Neural cell (in vitro differentiated cells): ENCODE measurements around the gene USP10. TPM values are rescaled to one million over a fixed set of nuclear protein-coding genes. Genes with fewer than 3 reads are reported as not detected.

Experiments used
- H2AFZ ChIP-seq: fragments of 200-600, 300-800 bp; sonication (generic), shearing (Covaris generic); 2 replicates; pipeline ENCODE4 v1.6.0; 2014; ENCODE audit warnings: low read depth, mild to moderate bottlenecking, antibody characterized with exemption, low read length, moderate library complexity
- H3F3A ChIP-seq: fragments of 200-600 bp; shearing (Covaris generic); 2 replicates; pipeline ENCODE4 v1.6.1; 2016; ENCODE audit warnings: mild to moderate bottlenecking, moderate library complexity, mixed read lengths, antibody characterized with exemption, low read length; ENCODE audit not compliant: insufficient read depth, poor library complexity, severe bottlenecking
- H3K27ac ChIP-seq: fragments of 200-600, 300-800 bp; sonication (generic), shearing (Covaris generic); 2 replicates; pipeline ENCODE4 v1.5.1; 2014; ENCODE audit warnings: mild to moderate bottlenecking, low read length, moderate library complexity
- H3K27me3 ChIP-seq: fragments of 300-800, 200-600 bp; sonication (generic), shearing (Covaris generic); 2 replicates; pipeline ENCODE4 v1.6.0; 2014; ENCODE audit warnings: mild to moderate bottlenecking, low read depth, low read length, moderate library complexity; ENCODE audit not compliant: insufficient read depth
- H3K36me3 ChIP-seq: fragments of 300-800, 200-600 bp; sonication (generic), shearing (Covaris generic); 2 replicates; pipeline ENCODE4 v1.5.1; 2014; ENCODE audit warnings: mild to moderate bottlenecking, antibody characterized with exemption, low read length, moderate library complexity; ENCODE audit not compliant: insufficient read depth
- H3K4me2 ChIP-seq: fragments of 300-800, 200-600 bp; sonication (generic), shearing (Covaris generic); 2 replicates; pipeline ENCODE4 v1.6.0; 2014; ENCODE audit warnings: mild to moderate bottlenecking, low read length
- H3K4me3 ChIP-seq: fragments of 300-800, 200-600 bp; sonication (generic), shearing (Covaris generic); 2 replicates; pipeline ENCODE4 v1.5.1; 2014; ENCODE audit warnings: mild to moderate bottlenecking, low read length, moderate library complexity
- H3K79me2 ChIP-seq: fragments of 200-600 bp; shearing (Covaris generic); replicated peaks from 2 replicates; pipeline ENCODE4 v1.6.0; 2014; ENCODE audit warnings: mild to moderate bottlenecking, low read length, moderate library complexity; ENCODE audit not compliant: insufficient read depth
- H3K9ac ChIP-seq: fragments of 300-800, 200-600 bp; sonication (generic), shearing (Covaris generic); 2 replicates; pipeline ENCODE4 v1.6.1; 2016; ENCODE audit warnings: mild to moderate bottlenecking, low read length, mixed read lengths
- H3K9me2 ChIP-seq: fragments of 200-600 bp; shearing (Covaris generic); 2 replicates; pipeline ENCODE4 v1.6.1; 2016; ENCODE audit warnings: mild to moderate bottlenecking, low read length, mixed read lengths; ENCODE audit not compliant: insufficient read depth
- H3K9me3 ChIP-seq: fragments of 200-600, 300-800 bp; sonication (generic), shearing (Covaris generic); 2 replicates; pipeline ENCODE4 v1.6.1; 2016; ENCODE audit warnings: mild to moderate bottlenecking, mixed run types, low read length, moderate library complexity, mixed read lengths
- H4K20me1 ChIP-seq: fragments of 200-600 bp; shearing (Covaris generic); 2 replicates; pipeline ENCODE4 v1.6.1; 2016; ENCODE audit warnings: mild to moderate bottlenecking, mixed run types; ENCODE audit not compliant: insufficient read depth
- CTCF ChIP-seq: fragments of 450-650 bp; IDR thresholded peaks from 2 replicates; pipeline ENCODE4 v1.5.1; 2014; ENCODE audit warnings: antibody characterized with exemption, mild to moderate bottlenecking, moderate library complexity; ENCODE audit not compliant: poor library complexity, severe bottlenecking
- EP300 ChIP-seq: fragments of 450-650 bp; conservative IDR thresholded peaks from 2 replicates; pipeline ENCODE4 v1.6.1; 2014; ENCODE audit warnings: antibody characterized with exemption, mild to moderate bottlenecking, moderate library complexity; ENCODE audit not compliant: poor library complexity, severe bottlenecking
- EZH2 ChIP-seq: fragments of 200-600, 300-800 bp; shearing (Covaris generic), sonication (generic); IDR thresholded peaks from 2 replicates; pipeline ENCODE4 v1.6.1; 2014; ENCODE audit warnings: antibody characterized with exemption, low read length, borderline replicate concordance, mild to moderate bottlenecking; ENCODE audit not compliant: insufficient read depth, poor library complexity, severe bottlenecking
- MXI1 ChIP-seq: fragments of 450-650 bp; conservative IDR thresholded peaks from 2 replicates; pipeline ENCODE4 v1.6.1; 2014; ENCODE audit warnings: antibody characterized with exemption, mild to moderate bottlenecking; ENCODE audit not compliant: poor library complexity, severe bottlenecking
- POLR2AphosphoS5 ChIP-seq: IDR thresholded peaks from 2 replicates; pipeline ENCODE4 v1.6.1; 2012
- RAD21 ChIP-seq: fragments of 450-650 bp; conservative IDR thresholded peaks from 2 replicates; pipeline ENCODE4 v1.6.1; 2014; ENCODE audit warnings: antibody characterized with exemption, mild to moderate bottlenecking, moderate library complexity
- SMC3 ChIP-seq: fragments of 450-650 bp; conservative IDR thresholded peaks from 2 replicates; pipeline ENCODE4 v1.6.1; 2014; ENCODE audit warnings: antibody characterized with exemption, mild to moderate bottlenecking, moderate library complexity; ENCODE audit not compliant: poor library complexity
- TAF1 ChIP-seq: IDR thresholded peaks from 2 replicates; pipeline ENCODE4 v1.6.1; 2012; ENCODE audit warnings: low read depth
- polyA plus RNA-seq: library from polyadenylated mRNA; depleted of rRNA; stranded (reverse); fragments of >200 nt; gene quantifications from 2 replicates; pipeline ENCODE4 v1.2.3, GENCODE V29; 2014
- TF ChIP-seq, protein P1 (sequence below): IDR thresholded peaks from 2 replicates; pipeline ENCODE4 v1.6.1; 2012; ENCODE audit warnings: borderline replicate concordance

Gene USP10
- polyA plus RNA-seq, 1 donor from 2014 or later: 48.9 TPM

DNA sequence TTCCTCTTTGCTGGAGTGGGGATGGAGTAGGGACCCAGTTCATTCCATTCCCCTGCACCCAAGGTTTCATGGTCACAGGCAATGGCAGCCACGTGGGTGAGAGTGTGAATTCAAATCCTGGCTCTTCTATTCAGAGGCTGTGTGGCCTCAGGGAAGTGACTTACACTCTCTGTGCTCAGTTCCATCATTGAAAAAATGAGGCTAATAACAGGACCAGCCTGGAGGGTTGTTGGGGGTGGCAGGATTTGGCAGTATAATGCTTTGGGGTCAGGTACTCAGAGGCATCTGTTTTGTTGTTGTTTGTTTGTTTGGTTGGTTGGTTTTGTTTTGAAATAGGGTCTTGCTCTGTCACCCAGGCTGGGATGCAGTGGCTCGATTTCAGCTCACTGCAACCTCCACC is 117.8 kb downstream of the USP10 start:
- no peak overlapping the region for H2AFZ ChIP-seq
- no peaks in the 10 kb centered on the region for H3K79me2 ChIP-seq
- no peaks in the 10 kb centered on the region for H4K20me1 ChIP-seq
- H3K4me3 ChIP-seq: no peak overlapping the region
- H3K27me3 ChIP-seq: peaks cover 23% of the 10 kb centered on the region
- H3K9me3 ChIP-seq: no peaks in the 10 kb centered on the region
- H3F3A ChIP-seq: no peaks in the 10 kb centered on the region
- H3K36me3 ChIP-seq: no peaks in the 10 kb centered on the region
- H3K9me2 ChIP-seq: no peaks in the 10 kb centered on the region
- TF ChIP-seq TAF1: no peak
- no peak for TF ChIP-seq EZH2
- TF ChIP-seq, protein P1, sequence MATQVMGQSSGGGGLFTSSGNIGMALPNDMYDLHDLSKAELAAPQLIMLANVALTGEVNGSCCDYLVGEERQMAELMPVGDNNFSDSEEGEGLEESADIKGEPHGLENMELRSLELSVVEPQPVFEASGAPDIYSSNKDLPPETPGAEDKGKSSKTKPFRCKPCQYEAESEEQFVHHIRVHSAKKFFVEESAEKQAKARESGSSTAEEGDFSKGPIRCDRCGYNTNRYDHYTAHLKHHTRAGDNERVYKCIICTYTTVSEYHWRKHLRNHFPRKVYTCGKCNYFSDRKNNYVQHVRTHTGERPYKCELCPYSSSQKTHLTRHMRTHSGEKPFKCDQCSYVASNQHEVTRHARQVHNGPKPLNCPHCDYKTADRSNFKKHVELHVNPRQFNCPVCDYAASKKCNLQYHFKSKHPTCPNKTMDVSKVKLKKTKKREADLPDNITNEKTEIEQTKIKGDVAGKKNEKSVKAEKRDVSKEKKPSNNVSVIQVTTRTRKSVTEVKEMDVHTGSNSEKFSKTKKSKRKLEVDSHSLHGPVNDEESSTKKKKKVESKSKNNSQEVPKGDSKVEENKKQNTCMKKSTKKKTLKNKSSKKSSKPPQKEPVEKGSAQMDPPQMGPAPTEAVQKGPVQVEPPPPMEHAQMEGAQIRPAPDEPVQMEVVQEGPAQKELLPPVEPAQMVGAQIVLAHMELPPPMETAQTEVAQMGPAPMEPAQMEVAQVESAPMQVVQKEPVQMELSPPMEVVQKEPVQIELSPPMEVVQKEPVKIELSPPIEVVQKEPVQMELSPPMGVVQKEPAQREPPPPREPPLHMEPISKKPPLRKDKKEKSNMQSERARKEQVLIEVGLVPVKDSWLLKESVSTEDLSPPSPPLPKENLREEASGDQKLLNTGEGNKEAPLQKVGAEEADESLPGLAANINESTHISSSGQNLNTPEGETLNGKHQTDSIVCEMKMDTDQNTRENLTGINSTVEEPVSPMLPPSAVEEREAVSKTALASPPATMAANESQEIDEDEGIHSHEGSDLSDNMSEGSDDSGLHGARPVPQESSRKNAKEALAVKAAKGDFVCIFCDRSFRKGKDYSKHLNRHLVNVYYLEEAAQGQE: no peak
- TF ChIP-seq RAD21: no peak
- H3K27ac ChIP-seq: no peak overlapping the region
- H3K9ac ChIP-seq: no peak overlapping the region
- H3K4me2 ChIP-seq: no peak overlapping the region

DNA sequence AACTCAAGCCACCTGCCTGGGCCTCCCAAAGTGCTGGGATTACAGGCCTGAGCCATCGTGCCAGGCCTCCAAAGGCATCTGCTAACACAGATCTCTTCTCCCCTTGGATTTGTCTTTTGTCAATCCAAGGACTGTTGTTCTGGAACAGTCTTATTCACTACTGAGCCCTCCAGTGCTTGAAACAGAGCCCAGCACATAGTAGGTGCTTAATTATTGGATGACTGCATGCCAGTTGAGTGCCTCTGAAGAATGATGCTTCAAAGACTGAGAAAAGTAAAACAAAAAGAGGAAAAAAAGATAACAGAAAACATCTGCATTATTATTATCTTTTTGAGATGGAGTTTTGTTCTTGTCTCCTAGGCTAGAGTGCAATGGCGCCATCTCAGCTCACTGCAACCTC is 118.3 kb downstream of the USP10 start:
- Histone ChIP-seq H3K4me2 (no peak overlapping the region), H3K4me3 (no peak overlapping the region), H3K27ac (no peak overlapping the region), H2AFZ (no peak overlapping the region), H3K9me3 (no peaks in the 10 kb centered on the region), H3K27me3 (peaks cover 23% of the 10 kb centered on the region), H3K9me2 (no peaks in the 10 kb centered on the region), H3K9ac (no peak overlapping the region), H3F3A (no peaks in the 10 kb centered on the region), H3K79me2 (no peaks in the 10 kb centered on the region), H3K36me3 (no peaks in the 10 kb centered on the region), H4K20me1 (no peaks in the 10 kb centered on the region)
- TF ChIP-seq, protein P1: no peak
- no peak for TF ChIP-seq SMC3
- no peak for TF ChIP-seq RAD21
- TF ChIP-seq POLR2AphosphoS5: no peak
- no peak for TF ChIP-seq MXI1
- no peak for TF ChIP-seq EZH2
- no peak for TF ChIP-seq CTCF
- no peak for TF ChIP-seq EP300
- TF ChIP-seq TAF1: no peak
